Caco-2 (cell line): ENCODE data around the gene NR6A1. TPM values are rescaled to one million over a fixed set of nuclear protein-coding genes. Genes with fewer than 3 reads are reported as not detected.
A peak's percentile ranks its signal among the peaks of the same experiment; 100 is the strongest.

Experiments
- BruUV-seq: library from RNA; stranded (reverse); fragments of 400-500 nt; replicated peaks from 2 replicates; lab custom pipeline; 2021; lab: Mats Ljungman, UMichigan
- CTCF ChIA-PET: fragments of 300-600 bp; sonication (Branson Sonifier 250); formaldehyde crosslinking; loops from one replicate; lab custom pipeline; 2022; ENCODE audit warnings: antibody characterized with exemption; lab: Charles Lee
- POLR2A ChIA-PET: fragments of 300-600 bp; sonication (Branson Sonifier 250); formaldehyde crosslinking; loops from one replicate; lab custom pipeline; 2022; ENCODE audit warnings: antibody characterized with exemption; lab: Charles Lee
- DNase-seq, 2 experiments: peaks; one replicate each; pipeline versions ENCODE4 v3.0.0 to v3.0.0-alpha.2; 2020 to 2022
- H3K27me3 ChIP-seq: replicated peaks from 2 replicates; pipeline ENCODE4 v1.6.0; 2011; ENCODE audit warnings: low read length; ENCODE audit not compliant: control insufficient read depth, insufficient read depth
- H3K36me3 ChIP-seq: 2 replicates; pipeline ENCODE4 v1.5.1; 2011; ENCODE audit warnings: low read length; ENCODE audit not compliant: control insufficient read depth, insufficient read depth
- H3K4me1 ChIP-seq: fragments of 250-450 bp; sonication (Bioruptor Pico); 2 replicates; pipeline ENCODE4 v1.5.1; 2020; ENCODE audit warnings: mild to moderate bottlenecking
- H3K4me3 ChIP-seq: 2 replicates; pipeline ENCODE4 v1.5.1; 2011; ENCODE audit warnings: low read depth, mild to moderate bottlenecking, control low read depth, low read length
- H3K9me3 ChIP-seq: fragments of 250-450 bp; sonication (Bioruptor Pico); 2 replicates; pipeline ENCODE4 v1.5.1; 2020; ENCODE audit warnings: mild to moderate bottlenecking, moderate library complexity
- H3K27ac Mint-ChIP-seq: one replicate; pipeline ENCODE4 v1.8.0; 2022; ENCODE audit warnings: mixed read lengths; ENCODE audit not compliant: unreplicated experiment
- H3K27me3 Mint-ChIP-seq: one replicate; pipeline ENCODE4 v1.8.0; 2022; ENCODE audit warnings: mixed read lengths; ENCODE audit not compliant: insufficient read depth, unreplicated experiment
- H3K36me3 Mint-ChIP-seq: one replicate; pipeline ENCODE4 v1.8.0; 2022; ENCODE audit warnings: mild to moderate bottlenecking, mixed read lengths; ENCODE audit not compliant: insufficient read depth, unreplicated experiment
- H3K4me1 Mint-ChIP-seq: one replicate; pipeline ENCODE4 v1.8.0; 2022; ENCODE audit warnings: low read depth, mixed read lengths; ENCODE audit not compliant: unreplicated experiment
- H3K4me3 Mint-ChIP-seq: one replicate; pipeline ENCODE4 v1.8.0; 2022; ENCODE audit warnings: mild to moderate bottlenecking, moderate library complexity, mixed read lengths; ENCODE audit not compliant: unreplicated experiment
- H3K9me3 Mint-ChIP-seq: one replicate; pipeline ENCODE4 v1.8.0; 2022; ENCODE audit warnings: mixed read lengths; ENCODE audit not compliant: unreplicated experiment
- intact Hi-C: fragments of 100-400 bp; cut with micrococcal nuclease; formaldehyde crosslinking; loops from one replicate; pipeline ENCODE4 v1.10.0; 2022; ENCODE audit not compliant: unreplicated experiment
- total RNA-seq: library from RNA; stranded (reverse); gene quantifications from 2 replicates; pipeline ENCODE4 v1.2.3, GENCODE V29; 2022
- TF ChIP-seq, protein P1 (sequence below), 2 experiments: fragments of 200-600 bp in 1 of 2; IDR thresholded peaks; 1 replicate in 1 of 2; 2 replicates in 1 of 2; pipeline versions ENCODE4 v1.5.1 to v1.8.0; 2011 to 2022; ENCODE audit warnings: antibody characterized with exemption in 1 of 2, control low read depth in 1 of 2, inconsistent platforms in 1 of 2, low read depth in 1 of 2, low read length in 1 of 2, mild to moderate bottlenecking in 1 of 2, moderate library complexity in 1 of 2; ENCODE audit not compliant: insufficient read depth in 1 of 2, severe bottlenecking in 1 of 2, unreplicated experiment in 1 of 2

The NR6A1 gene
- total RNA-seq, 1 experiment from 2014 or later = 33.6 TPM

DNA sequence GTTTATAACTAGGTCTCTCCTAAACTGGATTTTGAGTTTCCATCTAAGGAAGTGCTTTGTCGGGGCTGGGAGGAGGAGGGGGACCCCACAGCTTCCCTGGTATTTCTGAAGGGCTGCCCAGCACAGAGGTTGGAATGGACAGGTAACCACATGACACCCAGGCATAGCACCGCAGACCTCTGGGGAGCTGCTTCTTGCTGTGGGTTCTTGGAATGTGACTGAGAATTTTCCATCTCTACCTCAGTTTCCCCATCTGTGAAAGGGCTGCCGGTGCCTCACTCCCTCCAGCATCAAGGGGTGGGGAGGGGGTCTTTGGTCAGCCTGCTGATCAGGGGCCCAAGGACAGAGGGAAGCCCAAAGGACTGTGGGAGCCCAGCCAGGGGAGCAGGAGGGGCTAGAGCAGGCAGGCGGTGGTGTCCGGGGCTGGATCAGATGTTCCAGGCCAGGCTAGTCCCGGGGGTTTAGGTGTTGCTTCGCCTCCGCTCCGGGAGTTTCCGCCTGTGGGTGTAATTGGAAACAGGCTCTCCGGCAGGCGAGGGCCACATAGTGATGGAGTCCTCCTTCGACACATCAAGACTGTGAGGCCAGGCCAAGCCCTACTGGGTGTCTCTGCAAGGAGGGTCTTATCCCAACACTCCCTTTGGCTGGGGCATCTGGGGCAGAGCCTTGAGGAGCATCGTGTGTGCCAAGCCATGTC lies 9.1 kb upstream of the NR6A1 start:
- peaks cover 1% of the 10 kb centered on the region for H3K27me3 ChIP-seq
- Mint-ChIP-seq H3K4me1 (peaks cover 6% of the 10 kb centered on the region), H3K36me3 (no peaks in the 10 kb centered on the region), H3K27ac (peak overlapping the region; percentile 37), H3K27me3 (no peaks in the 10 kb centered on the region), H3K9me3 (no peaks in the 10 kb centered on the region), H3K4me3 (no peak overlapping the region)
- POLR2A ChIA-PET = interaction anchor here (0.7 kb wide), 3 partner anchors 24 to 121 kb away, joined by 3 to 5 read pairs (median 4); no protein-coding TSS in a partner anchor
- CTCF ChIA-PET = interaction anchor here (12.7 kb wide), 1 partner anchor 74 kb away, joined by 325 read pairs; the partner anchor contains the start of gene WDR38
- intact Hi-C loops = no loop called here
- TF ChIP-seq, protein P1, sequence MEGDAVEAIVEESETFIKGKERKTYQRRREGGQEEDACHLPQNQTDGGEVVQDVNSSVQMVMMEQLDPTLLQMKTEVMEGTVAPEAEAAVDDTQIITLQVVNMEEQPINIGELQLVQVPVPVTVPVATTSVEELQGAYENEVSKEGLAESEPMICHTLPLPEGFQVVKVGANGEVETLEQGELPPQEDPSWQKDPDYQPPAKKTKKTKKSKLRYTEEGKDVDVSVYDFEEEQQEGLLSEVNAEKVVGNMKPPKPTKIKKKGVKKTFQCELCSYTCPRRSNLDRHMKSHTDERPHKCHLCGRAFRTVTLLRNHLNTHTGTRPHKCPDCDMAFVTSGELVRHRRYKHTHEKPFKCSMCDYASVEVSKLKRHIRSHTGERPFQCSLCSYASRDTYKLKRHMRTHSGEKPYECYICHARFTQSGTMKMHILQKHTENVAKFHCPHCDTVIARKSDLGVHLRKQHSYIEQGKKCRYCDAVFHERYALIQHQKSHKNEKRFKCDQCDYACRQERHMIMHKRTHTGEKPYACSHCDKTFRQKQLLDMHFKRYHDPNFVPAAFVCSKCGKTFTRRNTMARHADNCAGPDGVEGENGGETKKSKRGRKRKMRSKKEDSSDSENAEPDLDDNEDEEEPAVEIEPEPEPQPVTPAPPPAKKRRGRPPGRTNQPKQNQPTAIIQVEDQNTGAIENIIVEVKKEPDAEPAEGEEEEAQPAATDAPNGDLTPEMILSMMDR (IDR thresholded peaks at IDR 0.05; ENCODE audit: insufficient read depth in 1 of 2, low read depth in 1 of 2, low read length in 1 of 2, severe bottlenecking in 1 of 2, unreplicated experiment in 1 of 2) = no peak
- no peaks in the 10 kb centered on the region for H3K9me3 ChIP-seq
- no peaks in the 10 kb centered on the region for H3K36me3 ChIP-seq
- no TSS peak for BruUV-seq
- no peaks in the 10 kb centered on the region; the same call in 1 of the 2 replicates for H3K4me1 ChIP-seq
- peak in 1 of 2 experiments; percentile 22 for DNase-seq
- H3K4me3 ChIP-seq = no peak overlapping the region

DNA sequence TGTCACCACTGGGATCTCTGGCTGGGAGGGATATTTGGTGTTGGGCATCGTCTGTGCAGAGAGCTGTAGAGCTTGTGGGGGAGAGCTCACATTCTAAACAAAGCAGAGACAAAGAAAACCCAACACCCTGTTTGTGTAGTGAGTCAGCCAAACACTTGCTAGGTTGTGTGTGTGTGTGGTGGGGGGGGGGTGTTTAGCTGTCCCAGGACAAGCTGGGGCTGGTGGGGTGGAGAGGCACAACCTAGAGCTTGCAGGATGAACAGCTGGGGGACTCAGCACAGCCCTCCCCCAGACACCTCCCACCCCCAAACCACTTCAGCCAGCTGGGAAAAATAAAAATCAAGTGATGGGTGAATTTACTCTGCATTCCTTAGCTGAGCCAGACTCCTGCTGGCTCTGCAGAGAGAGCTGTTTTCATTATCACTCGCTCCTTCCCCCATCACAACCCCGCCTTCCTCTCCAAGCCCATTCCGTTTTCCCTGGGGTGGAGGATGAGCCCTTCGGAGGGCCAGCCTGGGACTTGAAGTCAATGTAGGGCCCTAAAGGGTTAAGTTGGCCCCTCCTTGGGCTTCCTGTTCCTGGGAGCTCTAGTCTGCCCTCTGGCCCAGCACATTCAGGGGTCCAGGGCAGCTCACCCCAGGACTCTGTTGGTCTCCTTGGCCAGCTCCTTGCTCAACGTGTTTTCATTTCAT lies 8.4 kb upstream of the NR6A1 start:
- POLR2A ChIA-PET = interaction anchor here (0.7 kb wide), 3 partner anchors 25 to 120 kb away, joined by 3 to 5 read pairs (median 4); no protein-coding TSS in a partner anchor
- no peaks in the 10 kb centered on the region for H3K27me3 Mint-ChIP-seq

More for the DNA sequence above, 8.4 kb upstream of the NR6A1 start:
- Histone ChIP-seq H3K36me3 (no peaks in the 10 kb centered on the region), H3K27me3 (peaks cover 1% of the 10 kb centered on the region), H3K9me3 (no peaks in the 10 kb centered on the region), H3K4me3 (no peak overlapping the region), H3K4me1 (no peaks in the 10 kb centered on the region; the same call in 1 of the 2 replicates)
- H3K9me3 Mint-ChIP-seq = no peaks in the 10 kb centered on the region
- H3K4me3 Mint-ChIP-seq = no peak overlapping the region
- CTCF ChIA-PET = interaction anchor here (0.6 to 12.7 kb wide), 3 partner anchors 39 to 162 kb away, joined by 4 to 325 read pairs (median 6); partner anchors contain the start of gene WDR38
- H3K4me1 Mint-ChIP-seq = peaks cover 6% of the 10 kb centered on the region
- H3K36me3 Mint-ChIP-seq = no peaks in the 10 kb centered on the region
- TF ChIP-seq, protein P1 (IDR thresholded peaks at IDR 0.05; ENCODE audit: insufficient read depth in 1 of 2, low read depth in 1 of 2, low read length in 1 of 2, severe bottlenecking in 1 of 2, unreplicated experiment in 1 of 2) = no peak
- peak overlapping the region; percentile 37 for H3K27ac Mint-ChIP-seq
- BruUV-seq = no TSS peak
- no peak for DNase-seq
- intact Hi-C loops = loop anchor here (10.0 kb wide), 1 partner anchor 595 kb away; no protein-coding TSS in a partner anchor
